Activated CD4-positive, alpha-beta T cell treated with anti-CD3 and anti-CD28 coated beads, Interleukin-2, amount 50 U/mL, for 1 hour (primary cell): Measurements from ENCODE around the gene SP3.

Experiments
- DNase-seq: peaks from one replicate; pipeline ENCODE4 v3.0.0-alpha.2; 2020

Gene SP3

DNA sequence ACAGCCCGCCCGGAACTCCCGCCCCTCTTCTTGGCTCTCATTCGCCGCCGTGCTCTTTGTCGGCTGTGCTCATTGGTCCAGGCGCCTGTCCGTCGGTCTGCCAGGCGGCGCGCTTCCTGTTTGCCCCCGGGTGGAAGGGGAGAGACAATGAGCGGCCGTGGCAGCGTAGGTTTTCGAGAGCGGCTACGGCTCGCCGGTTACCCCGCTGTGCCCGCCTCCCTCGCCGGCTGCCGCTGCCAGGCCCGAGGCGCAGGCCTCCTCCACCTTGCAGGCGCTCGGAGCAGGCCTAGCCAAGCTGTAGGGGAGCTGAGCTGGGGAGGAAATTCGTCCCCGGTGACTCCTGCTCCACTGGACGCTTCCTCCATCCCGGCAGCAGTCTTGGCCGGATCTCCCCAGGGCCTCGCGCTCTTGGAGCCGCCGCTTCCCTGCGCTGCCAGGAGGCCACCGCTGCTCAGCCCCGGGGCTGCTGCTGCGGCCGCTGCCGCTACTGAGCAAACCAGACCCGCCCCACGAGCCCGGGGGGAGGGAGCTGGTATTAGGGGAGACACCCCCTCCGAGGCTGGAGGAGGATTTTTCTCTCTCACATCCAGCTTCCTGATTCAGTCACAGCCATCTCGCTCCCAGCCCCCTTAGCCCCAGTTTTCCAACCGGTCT lies at the start of gene SP3:
SP3 (minus strand) TSS at position 2 of the 654 bp plus-strand sequence. CDS start 202 bp downstream, outside the sequence.
- peak; percentile 95 for DNase-seq

DNA sequence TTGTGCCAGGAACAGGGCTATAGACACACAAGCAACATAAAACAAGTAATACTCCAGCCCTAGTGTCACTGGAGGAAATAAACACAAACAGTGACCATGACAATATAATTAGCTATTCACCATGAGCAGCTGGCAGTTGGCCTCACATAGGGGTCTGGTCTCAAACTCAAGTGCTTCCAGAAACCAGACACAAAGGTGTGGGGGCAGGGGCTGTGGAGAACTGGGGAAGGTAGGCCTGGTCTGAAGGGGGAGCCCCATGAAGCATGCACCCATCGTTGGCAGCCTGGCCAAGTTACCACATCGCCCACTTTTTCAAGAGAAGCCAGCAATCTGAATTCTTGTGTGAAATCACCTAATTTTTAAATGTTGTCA lies 49.5 kb upstream of the SP3 start:
- DNase-seq: no peak

DNA sequence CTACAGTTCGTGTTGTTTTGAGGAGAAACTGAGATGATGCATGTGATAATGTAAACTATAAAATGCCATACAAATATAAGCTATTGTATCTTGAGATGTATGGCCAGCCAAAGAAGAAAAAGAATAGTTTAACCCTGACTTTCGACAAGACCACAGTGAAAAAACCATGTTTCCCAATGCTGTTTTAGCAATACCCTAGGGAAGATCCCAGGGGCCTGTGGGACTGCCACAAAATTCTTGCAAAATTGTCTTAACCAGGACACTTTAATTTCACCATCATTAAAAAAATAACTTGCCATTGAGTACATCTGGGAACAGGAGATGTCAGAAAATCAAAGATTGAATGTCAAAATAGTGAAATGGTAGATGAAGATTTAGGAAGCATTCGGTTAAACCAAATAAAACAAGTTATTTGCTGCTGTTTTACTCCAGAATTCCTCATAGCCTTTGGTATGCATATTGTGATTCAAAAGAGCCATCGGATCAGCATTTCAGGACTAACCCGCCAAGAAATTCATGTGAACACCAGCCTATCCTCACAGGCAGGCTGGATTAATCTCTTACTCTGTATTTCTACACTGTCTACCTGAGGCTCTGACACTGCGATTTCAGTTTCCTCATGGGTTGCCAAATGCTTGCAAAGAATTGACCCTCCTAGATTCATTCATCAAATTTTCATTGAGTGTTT lies 49.0 kb upstream of the SP3 start:
- no peak for DNase-seq

DNA sequence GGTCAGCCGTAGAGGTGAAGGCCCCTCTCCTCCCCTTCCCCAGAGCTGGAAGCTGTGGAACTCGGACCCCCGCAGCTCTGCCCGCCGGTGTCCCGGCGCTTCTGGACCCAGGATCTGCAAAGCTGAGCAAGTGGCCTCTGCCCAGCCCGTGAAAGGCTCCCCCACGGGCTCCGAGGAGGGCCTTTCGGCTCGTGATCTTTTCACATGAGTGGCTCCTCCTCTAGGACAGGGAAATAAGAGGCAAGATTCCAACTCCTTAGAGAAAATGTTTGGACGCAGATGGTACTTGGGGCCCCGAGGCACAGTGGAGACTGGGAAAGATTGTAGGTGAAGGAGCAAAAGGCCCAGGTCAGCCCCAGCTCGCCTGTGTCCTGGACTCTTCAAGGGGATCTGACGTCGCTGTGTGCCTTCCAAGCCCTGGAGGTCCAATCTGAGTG lies 48.2 kb upstream of the SP3 start:
- DNase-seq: no peak

DNA sequence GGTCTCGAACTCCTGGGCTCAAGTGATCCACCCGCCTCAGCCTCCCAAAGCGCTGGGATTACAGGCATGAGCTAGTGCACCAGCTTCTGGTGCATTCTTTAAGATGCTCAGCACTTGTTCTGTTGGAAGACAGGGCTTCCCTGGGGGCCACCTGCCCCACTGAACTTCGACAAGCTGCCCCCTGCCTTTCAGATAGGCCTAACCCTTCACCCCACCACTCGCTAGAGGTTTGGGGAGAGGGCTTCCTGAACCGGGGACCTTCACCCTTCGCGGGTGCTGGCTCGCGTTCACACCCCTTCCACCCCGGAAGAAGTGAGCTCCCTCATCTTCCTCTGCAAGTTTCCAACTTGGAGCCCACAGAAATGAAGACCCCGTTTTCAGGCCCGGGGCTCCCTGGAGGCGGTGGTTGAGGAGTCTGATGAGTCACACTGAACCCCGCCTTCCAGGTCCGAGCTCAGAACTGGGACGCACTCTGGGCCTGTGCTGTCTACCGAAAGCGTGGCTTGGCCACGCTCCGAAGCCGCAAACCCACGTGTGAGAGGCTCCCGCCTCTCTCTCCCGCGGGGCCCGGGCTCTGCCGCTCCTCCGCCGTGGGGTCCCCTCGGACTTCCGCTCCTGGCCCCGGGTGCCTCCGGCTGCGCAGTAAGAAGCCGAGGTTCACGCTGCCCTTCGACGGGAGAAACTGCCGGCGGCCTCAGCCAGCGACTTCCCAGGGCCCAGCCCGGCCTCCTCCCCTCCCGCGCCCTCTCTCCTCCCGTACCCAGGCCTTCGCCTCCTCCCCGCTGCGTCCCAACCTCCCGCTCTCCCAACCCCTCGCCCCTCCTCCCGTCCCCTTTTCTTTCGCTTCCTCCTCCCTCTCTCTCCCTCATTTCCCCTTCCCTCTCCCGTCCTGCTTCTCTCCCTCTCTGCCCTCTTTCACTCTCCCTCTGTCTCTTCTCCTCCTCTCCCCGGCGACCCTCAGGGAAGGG lies 47.5 kb upstream of the SP3 start:
- DNase-seq: peak; percentile 26

DNA sequence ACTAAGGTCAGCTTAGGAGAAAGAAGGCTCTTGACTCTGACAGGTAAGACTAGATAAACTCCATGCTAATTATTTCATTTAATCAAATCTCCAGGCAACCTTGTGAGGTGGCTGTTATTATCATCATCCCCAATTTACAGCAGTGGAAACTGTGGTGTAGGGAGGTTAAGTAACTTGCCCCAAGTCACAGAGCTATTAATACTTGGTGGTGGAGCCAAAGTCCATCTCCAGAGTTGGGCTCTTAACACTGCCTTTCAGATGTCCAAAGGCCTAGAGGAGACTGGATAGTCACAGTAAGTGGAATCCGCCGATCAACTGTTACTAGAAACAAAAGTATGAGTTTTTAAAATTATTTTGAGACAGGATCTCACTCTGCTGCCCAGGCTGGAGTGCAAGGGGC lies 46.6 kb upstream of the SP3 start:
- DNase-seq: no peak

DNA sequence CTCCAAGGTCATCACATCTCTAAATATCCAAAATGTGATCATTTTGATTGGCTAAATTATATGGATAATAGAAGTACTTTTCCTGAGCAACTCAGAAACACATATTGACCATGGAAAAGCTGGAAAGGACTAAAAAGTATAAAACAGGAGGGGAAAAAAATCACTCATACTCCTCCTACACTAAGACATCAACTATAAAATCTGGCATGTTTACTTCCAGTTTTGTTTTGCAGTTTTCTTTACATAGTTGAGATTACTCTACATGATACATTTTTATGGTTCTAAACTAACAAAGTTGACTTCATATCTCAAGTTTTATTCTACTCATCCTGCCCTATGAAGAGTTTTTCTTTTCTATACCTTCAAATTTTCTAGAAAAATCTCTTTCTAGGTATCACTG lies 46.0 kb upstream of the SP3 start:
- no peak for DNase-seq

DNA sequence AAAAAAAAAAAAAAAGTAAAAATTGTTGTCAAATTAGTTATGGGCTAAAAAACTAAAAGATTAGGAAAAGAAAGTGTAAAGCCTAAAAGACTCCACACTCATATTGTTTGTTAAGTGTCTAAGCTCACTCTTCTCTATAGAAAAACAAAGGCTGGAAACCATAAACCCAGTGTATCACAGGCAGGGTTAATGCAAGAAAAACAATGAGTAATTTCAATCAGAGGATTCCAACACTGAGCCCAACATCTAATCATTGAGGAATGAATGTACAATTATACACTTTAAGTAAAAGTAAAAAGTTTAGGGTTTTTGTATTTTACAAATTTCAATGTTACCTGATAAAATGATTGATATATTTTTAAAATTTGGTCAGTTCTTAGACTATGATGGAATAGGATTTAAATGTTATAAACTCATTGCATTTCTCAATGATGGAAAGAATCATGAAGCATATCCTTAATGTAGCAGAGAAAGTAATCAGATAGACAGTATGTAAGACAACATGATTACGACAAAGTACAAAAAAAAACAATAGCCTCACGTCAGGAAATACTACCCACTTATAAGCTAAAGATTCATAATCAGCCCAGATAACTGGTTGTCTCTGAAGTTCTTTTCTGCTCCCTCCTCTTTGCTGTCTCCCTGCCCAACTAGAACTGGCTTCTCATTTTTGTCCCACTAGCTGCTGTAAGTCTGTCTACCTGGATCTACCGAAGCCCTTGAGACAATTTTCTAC lies 44.5 kb upstream of the SP3 start:
- DNase-seq: no peak

DNA sequence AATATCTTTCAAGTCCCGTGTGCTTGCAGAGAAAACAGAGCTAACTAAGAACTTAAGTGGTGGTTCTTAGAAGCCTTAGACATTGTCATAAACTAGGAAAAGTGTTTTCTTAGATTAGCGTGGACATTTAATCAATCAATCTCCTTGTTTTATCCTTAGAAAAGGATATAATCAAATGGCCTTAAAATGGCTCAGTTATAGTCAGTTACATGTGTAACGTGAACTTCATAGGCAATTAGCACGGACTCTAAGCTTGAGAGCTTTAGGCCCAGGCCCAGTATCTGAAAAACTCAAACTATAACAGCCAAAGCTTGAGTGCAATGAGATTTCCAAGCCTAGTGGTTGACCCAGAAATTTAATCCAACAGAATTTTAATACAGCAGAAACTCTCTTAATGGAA lies 43.5 kb upstream of the SP3 start:
- no peak for DNase-seq

DNA sequence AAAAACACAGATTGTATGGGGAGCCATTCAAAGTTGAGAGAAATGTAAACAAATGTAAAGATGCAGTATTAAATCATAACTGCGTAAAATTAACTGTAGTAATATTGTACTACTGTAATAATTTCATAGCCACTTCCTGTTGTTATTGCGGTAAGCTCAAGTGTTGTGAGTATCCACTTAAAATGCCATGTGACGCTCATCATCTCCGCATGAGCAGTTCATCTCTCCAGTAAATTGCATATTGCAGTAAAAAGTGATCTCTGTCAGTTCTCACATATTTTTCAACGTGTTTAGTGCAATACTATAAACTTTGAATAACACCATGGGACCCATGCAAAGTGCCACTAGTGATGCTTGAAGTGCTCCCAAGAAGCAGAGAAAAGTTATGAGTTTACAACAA lies 41.8 kb upstream of the SP3 start:
- no peak for DNase-seq

DNA sequence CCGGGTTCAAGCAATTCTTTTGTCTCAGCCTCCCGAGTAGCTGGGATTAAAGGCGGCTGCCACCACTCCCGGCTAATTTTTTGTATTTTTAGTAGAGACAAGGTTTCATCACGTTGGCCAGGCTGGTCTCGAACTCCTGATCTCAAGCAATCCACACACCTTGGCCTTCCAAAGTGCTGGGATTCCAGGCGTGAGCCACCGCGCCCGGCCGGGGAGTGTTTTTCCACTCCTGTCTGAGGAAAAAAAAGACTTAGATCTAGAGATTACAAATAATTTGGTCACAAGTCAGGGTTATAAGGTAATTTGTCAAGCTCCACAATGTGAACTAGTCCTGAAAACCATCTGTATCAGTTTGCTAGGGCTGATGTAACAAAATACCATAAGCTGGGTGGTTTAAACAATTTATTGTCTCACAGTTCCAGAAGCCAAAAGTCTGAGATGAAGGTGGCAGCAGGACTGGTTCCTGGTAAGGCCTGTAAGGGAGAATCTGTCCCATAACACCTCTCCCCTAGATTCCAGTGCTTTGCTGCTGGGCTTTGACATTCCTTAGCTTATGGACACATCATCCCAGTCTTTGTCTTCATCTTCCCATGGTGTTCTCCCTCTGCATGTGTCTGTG lies 40.7 kb upstream of the SP3 start:
- no peak for DNase-seq

DNA sequence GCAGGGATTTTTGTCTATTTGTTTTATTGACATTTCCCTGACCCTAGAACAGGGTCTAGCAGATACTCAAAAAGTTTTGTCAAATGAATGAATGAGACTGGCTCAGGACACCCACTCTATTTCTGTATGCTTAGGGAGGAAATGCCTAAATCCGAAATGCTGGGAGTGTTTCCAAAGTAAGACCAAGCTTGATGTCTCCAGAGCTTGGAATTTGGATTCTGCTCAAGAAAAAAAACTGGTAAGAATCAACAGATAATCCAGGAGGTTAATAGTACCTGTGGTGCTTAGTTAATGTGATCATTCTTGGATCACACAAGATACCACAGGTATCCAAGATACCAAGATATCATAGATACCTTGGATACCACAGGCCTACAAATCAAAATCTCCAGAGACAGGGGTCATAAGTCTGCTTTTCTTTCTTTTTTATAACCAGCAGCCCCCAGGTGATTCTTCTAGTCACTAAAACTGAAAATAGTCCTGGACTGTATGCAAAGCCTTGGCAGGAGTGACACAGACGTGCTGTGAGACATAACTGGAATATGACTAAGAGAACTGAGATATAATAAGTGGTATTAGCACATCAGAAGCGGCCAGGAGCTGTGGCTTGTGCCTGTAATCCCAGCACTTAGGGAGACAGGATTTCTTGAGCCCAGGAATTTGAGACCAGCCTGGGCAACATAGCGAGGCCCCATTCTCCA lies 39.9 kb upstream of the SP3 start:
- no peak for DNase-seq

DNA sequence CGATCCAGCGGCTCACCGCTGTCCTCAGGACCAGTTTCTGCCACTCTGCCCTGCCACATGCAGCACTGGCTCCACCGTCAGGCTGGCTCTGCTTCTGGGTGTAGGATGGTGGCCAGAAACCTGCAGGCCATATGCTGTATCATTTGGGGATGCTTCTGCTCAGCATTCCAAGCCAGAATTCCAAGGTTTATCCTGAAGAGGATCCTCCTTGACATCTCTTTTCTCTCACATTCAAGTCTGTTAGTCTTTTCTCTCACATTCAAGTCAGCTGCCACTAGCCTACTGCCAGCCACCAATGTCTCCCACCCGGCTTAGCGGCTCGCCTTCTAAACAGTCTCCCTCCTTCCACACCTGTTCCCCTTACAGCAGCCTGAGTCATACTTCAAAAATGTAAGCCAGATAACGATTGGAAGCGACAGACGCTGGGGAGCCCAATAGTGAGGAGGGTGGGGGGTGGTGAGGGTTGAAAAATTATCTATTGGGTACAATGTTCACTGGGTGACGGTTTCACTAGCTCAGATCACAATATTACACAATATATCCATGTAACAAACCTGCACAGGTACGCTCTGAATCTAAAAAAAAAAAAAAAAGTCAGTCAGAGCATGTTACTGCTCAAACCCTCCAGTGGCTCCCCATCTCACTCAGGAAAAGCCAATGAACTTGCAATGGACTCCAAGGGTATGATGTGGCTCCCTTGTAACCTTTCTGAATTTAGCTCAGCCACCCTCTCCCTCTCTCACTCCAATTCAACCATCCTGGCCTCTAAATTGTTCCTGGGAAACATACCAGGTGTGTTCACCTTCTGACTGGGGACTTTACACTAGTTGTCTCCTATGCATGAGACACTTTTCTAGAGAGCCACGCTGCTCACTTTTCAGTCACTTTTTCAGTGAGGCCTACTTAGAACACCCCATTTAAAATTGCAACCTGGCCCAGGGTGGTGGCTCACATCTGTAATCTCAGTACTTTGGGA lies 38.8 kb upstream of the SP3 start:
- DNase-seq: no peak

DNA sequence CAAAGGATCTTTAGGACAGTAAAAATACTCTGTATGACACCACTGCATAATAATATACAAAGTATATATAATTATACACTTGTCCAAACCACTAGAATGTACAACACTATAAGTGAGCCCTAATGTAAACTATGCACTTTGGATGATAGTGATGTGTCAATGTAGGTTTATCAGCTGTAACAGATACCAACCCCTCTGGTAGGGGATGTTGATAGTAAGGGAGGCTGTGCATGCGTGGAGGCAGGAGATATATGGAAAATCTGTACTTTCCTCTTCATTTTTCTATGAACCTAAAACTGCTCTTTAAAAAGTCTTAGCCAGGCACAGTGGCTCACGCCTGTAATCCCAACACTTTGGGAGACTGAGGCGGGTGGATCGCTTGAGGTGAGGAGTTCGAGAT lies 37.5 kb upstream of the SP3 start:
- no peak for DNase-seq

DNA sequence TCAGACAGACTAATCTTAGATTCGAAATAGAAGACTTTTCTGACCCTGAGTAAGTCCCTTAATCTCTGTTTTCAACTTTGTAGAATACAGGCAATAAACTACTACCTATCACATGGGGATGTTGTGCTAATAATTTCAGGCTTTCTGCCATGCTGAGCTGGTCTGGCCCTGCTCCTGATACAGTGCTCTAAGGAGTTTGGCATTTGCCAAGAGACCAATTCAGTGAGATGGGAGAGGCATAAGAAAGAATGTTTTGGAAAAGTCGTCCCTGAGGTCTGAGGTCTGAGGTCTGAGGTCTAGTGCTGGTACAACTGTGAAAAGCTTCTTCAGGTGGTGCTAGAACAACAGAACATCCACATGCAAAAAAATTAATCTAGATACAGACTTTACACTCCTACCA lies 35.9 kb upstream of the SP3 start:
- DNase-seq: no peak

DNA sequence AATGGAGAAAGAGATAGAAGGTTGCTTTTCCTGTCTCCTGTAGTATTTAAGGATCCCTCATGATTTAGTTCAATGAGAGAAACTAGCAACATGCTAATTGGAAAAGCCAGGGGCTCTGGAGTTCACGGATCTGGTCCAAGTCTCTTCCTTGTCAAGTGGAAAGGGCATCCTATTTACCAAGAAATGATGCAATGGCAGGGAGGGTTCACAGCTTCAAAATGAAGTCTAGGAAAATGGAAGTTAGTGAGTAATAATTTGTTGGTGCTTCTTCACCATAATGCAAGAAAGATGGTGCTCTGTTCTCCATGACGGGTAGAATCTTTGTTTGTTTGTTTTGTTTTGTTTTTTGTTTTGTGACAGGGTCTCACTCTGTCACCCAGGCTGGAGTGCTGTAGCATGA lies 34.6 kb upstream of the SP3 start:
- DNase-seq: no peak

DNA sequence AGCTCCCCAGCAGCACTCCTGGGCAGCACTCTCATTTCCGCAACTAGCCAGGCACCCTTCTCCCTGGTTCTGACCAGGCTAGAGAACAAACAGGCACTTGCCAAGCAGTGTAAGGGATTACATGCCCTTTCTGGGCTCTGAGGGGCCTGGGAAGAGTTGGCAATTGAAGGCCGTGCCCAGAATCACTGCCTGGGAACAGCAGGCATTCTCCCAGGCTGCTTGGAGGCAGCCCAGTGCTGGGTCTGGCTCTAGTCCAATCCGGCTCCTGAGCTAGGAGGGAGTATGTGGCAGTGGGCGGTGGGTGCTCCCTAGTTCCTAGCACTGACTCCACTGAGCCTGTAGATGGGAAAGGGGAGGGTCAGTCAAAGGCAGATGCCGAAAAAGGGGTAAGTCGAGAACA lies 34.1 kb upstream of the SP3 start:
- DNase-seq: no peak

DNA sequence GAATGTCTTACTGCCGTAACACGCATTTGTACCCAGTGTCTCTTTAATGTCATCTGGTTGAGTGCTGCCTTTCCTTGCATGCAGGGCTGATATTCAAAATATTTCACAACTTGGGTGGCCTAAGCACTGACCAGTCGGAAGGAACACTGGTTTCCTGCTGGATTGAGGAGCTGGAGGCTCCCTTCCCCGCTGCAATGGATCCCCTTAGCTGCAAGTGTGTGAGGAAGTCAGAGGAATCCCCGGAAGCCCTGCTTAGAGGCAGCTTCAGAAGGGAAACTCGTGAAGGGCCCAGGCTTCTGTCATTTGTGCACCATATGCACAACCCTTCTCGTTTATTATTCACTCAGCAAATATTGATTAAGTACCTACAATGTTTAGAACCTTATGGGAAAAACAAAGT lies 33.2 kb upstream of the SP3 start:
- no peak for DNase-seq

DNA sequence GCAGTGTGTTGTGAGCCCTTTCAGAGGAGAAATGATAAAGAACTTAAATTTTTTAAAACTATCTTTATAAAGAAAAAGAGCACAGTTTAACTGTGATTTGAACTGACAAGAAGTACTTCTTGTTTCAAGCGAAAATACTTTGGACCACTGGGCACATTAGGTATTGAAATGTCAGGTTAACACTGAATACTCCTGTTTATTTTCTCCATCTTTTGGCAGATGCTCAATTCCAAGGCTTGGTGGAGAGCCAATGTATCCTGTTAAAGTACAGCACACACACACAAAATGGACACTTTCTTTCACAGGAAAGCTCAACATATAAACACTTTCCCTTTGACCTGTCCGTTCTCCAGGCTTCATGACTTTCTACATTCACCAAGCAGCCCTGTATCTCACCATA lies 32.6 kb upstream of the SP3 start:
- no peak for DNase-seq

DNA sequence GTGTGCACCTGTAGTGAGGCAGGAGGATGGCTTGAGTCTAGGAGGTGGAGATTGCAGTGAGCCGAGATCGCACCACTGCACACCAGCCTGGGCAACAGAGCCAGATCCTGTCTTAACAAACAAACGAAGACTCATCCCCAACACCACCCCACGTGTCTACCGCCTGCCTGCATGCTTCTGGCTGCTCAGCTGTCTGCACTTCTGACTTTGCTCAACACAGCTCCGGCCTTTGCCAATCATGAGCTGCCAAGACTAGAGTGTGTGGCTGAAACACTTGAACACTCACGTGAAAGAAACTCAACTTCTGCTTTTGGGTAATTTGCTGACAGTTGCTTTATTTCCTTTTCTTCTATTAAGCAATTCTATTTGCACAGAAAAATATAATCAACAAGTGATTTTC lies 32.1 kb upstream of the SP3 start:
- DNase-seq: no peak

DNA sequence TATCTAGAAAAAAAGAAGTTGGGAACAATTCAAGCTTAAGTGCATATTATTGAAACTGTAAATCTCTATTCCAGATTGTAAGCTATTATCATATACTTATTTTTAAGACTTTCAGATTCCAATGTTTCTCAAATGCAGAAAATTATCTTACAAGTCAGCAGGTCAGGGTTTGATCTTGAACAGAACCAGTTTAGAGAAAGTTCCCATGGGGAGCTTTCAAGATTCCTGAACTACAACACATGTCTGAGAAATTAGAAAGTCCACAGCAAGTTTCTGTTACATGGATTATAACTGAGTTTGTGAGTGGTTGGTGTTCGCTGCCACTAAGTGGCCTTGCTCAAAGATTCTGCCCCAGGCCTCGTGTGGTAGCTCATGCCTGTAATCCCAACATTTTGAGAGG lies 31.6 kb upstream of the SP3 start:
- DNase-seq: no peak
